IPS-NIHi7 (cell line): ENCODE results near the gene ZNF516.
"Not testable (repeated sequence)": the region's sequence is repeated elsewhere in the genome, so short reads cannot be mapped to it uniquely, and the experiment has no call there.

Experiments used
- DNase-seq: peaks from one replicate; pipeline ENCODE4 v3.0.0; 2012; ENCODE audit warnings: mixed read lengths; ENCODE audit errors: extremely low spot score

The ZNF516 gene

GRCh38 chr18:76490670-76491472, 4.2 kb downstream of the ZNF516 start:
- DNase-seq, result no peak

GRCh38 chr18:76490033-76490432, 5.0 kb downstream of the ZNF516 start:
- no peak for DNase-seq

- DNase-seq, result no peak
Measured at GRCh38 chr18:76489081-76489480, 6.0 kb downstream of the ZNF516 start.

- no peak for DNase-seq
Measured at GRCh38 chr18:76488190-76488589, 6.9 kb downstream of the ZNF516 start.

- DNase-seq, result no peak
Measured at GRCh38 chr18:76487782-76488181, 7.3 kb downstream of the ZNF516 start.

GRCh38 chr18:76487070-76487469, 8.0 kb downstream of the ZNF516 start:
- DNase-seq, result no peak

- DNase-seq, result no peak
Measured at GRCh38 chr18:76486574-76486973, 8.5 kb downstream of the ZNF516 start.

- no peak for DNase-seq
Measured at GRCh38 chr18:76486038-76486437, 9.0 kb downstream of the ZNF516 start.

GRCh38 chr18:76484749-76485387, 10.2 kb downstream of the ZNF516 start:
- DNase-seq, result no peak

- no peak for DNase-seq
Measured at GRCh38 chr18:76483780-76484179, 11.3 kb downstream of the ZNF516 start.

- no peak for DNase-seq
Measured at GRCh38 chr18:76482971-76483691, 11.9 kb downstream of the ZNF516 start.

- DNase-seq, result no peak
Measured at GRCh38 chr18:76482267-76482666, 12.8 kb downstream of the ZNF516 start.

GRCh38 chr18:76480913-76481312, 14.1 kb downstream of the ZNF516 start:
- DNase-seq, result no peak

- no peak for DNase-seq
Measured at GRCh38 chr18:76479351-76480238, 15.4 kb downstream of the ZNF516 start.

- DNase-seq, result no peak
Measured at GRCh38 chr18:76476665-76477561, 18.1 kb downstream of the ZNF516 start.

GRCh38 chr18:76475450-76476194, 19.4 kb downstream of the ZNF516 start:
- no peak for DNase-seq

GRCh38 chr18:76474824-76475223, 20.2 kb downstream of the ZNF516 start:
- DNase-seq, result no peak

- not testable (repeated sequence) for DNase-seq
Measured at GRCh38 chr18:76473521-76473920, 21.5 kb downstream of the ZNF516 start.

GRCh38 chr18:76472829-76473228, 22.2 kb downstream of the ZNF516 start:
- DNase-seq, result no peak

GRCh38 chr18:76471593-76471992, 23.4 kb downstream of the ZNF516 start:
- no peak for DNase-seq
